Rectal smooth muscle tissue (tissue), 1 donor: ENCODE measurements around the gene ACSM3.

ENCODE experiments used
- H3K27ac ChIP-seq: one replicate; pipeline ENCODE4 v1.7.0; 2013; ENCODE audit warnings: low read depth, low read length, inconsistent platforms
- H3K27me3 ChIP-seq: one replicate; pipeline ENCODE4 v1.7.0; 2013; ENCODE audit warnings: low read length; ENCODE audit not compliant: control insufficient read depth, insufficient read depth
- H3K36me3 ChIP-seq: one replicate; pipeline ENCODE4 v1.7.0; 2013; ENCODE audit warnings: low read length; ENCODE audit not compliant: control insufficient read depth, insufficient read depth
- H3K4me1 ChIP-seq: one replicate; pipeline ENCODE4 v1.7.0; 2013; ENCODE audit warnings: low read length; ENCODE audit not compliant: control insufficient read depth, insufficient read depth
- H3K4me3 ChIP-seq: one replicate; pipeline ENCODE4 v1.7.0; 2013; ENCODE audit warnings: low read length
- H3K9ac ChIP-seq: one replicate; pipeline ENCODE4 v1.7.0; 2013; ENCODE audit warnings: low read length

ACSM3 gene

GRCh38 chr16:20822521-20823325 is 58.9 kb downstream of the ACSM3 start:
- no peak overlapping the region for H3K4me3 ChIP-seq
- no peak overlapping the region for H3K27ac ChIP-seq
- H3K4me1 ChIP-seq, result no peaks in the 10 kb centered on the region
- no peak overlapping the region for H3K9ac ChIP-seq
- no peaks in the 10 kb centered on the region for H3K27me3 ChIP-seq
- H3K36me3 ChIP-seq, result no peaks in the 10 kb centered on the region

- H3K27ac ChIP-seq, result no peak overlapping the region
- no peaks in the 10 kb centered on the region for H3K36me3 ChIP-seq
Observed at GRCh38 chr16:20826039-20826566, 62.3 kb downstream of the ACSM3 start.

DNA sequence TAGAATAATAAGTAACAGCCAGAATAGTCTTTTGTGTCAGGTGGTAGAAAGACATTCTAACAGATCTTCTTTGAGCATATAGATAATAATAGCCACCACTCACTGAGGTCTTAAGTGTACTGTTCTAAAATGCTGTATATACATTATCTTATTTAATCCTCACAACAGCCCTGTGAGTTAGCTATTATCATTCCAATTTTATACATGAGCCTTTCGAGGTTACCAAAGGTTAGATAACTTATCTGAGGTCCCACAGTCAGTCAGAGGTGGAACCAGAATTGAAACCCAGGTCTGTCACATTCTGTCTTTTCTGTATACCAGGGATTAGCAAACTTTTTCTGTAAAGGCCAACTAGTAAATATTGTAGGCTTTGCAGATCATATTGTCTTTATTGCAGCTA is 65.7 kb downstream of the ACSM3 start:
- H3K27me3 ChIP-seq, result no peaks in the 10 kb centered on the region
- no peaks in the 10 kb centered on the region for H3K4me1 ChIP-seq
- H3K9ac ChIP-seq, result no peak overlapping the region
- H3K4me3 ChIP-seq, result no peak overlapping the region
- H3K36me3 ChIP-seq, result no peaks in the 10 kb centered on the region
- no peak overlapping the region for H3K27ac ChIP-seq

More at GRCh38 chr16:20826039-20826566, 62.3 kb downstream of the ACSM3 start:
- Histone ChIP-seq H3K9ac (no peak overlapping the region), H3K27me3 (no peaks in the 10 kb centered on the region), H3K4me1 (no peaks in the 10 kb centered on the region), H3K4me3 (no peak overlapping the region)

GRCh38 chr16:20830372-20830771 is 66.6 kb downstream of the ACSM3 start:
- Histone ChIP-seq H3K9ac (no peak overlapping the region), H3K27me3 (no peaks in the 10 kb centered on the region), H3K4me1 (no peaks in the 10 kb centered on the region), H3K4me3 (no peak overlapping the region), H3K27ac (no peak overlapping the region), H3K36me3 (no peaks in the 10 kb centered on the region)

- Histone ChIP-seq H3K36me3 (peaks cover 3% of the 10 kb centered on the region), H3K9ac (no peak overlapping the region), H3K4me1 (no peaks in the 10 kb centered on the region), H3K4me3 (no peak overlapping the region), H3K27ac (no peak overlapping the region), H3K27me3 (no peaks in the 10 kb centered on the region)
Observed at GRCh38 chr16:20833086-20833485, 69.3 kb downstream of the ACSM3 start.

DNA sequence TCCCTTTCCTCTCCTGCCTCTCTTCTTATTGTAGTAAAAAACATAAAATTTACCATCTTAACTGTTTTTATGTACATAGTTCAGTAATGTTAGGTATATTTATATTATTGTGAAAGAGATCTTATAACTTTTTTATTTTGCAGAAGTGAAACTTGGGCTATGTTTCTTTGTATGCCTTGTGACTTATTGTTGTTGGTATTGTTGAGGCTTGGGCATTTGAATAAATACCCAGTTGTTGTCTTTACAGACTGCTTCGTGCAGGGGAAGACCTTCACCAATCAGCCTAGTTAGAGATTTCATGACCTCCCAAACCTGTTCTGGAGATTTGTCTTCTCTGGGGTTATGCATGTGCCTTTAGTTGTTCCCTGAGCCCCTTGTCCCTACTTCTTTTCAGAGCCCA is 74.4 kb downstream of the ACSM3 start:
- H3K27me3 ChIP-seq, result no peaks in the 10 kb centered on the region
- H3K27ac ChIP-seq, result no peak overlapping the region
- no peak overlapping the region for H3K4me3 ChIP-seq
- no peak overlapping the region for H3K9ac ChIP-seq
- peaks cover 5% of the 10 kb centered on the region for H3K36me3 ChIP-seq
- H3K4me1 ChIP-seq, result no peaks in the 10 kb centered on the region

DNA sequence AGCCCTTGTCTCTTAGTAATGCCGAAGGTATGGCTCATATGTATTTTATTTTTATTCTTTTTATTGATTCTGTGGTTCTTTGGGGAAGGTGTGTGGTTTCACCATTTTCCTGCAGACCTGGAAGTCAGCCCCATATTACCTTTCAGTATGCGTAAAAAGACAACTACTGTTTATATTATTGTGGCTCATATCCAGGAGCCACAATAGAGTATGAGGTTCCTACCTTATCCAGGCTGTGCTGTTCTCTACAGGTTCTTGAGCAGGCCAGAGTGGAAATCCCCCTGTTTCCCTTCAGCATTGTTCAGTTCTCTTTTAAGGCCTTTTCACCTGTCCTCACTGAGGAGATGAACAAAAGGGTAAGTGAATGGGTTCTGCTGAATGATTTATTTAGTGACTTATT is 75.7 kb downstream of the ACSM3 start:
- Histone ChIP-seq H3K4me3 (no peak overlapping the region), H3K27me3 (no peaks in the 10 kb centered on the region), H3K36me3 (peaks cover 5% of the 10 kb centered on the region), H3K4me1 (no peaks in the 10 kb centered on the region), H3K9ac (no peak overlapping the region), H3K27ac (no peak overlapping the region)

- H3K4me1 ChIP-seq, result no peaks in the 10 kb centered on the region
- H3K36me3 ChIP-seq, result peaks cover 2% of the 10 kb centered on the region
- H3K27me3 ChIP-seq, result no peaks in the 10 kb centered on the region
- no peak overlapping the region for H3K4me3 ChIP-seq
- H3K27ac ChIP-seq, result no peak overlapping the region
- no peak overlapping the region for H3K9ac ChIP-seq
Observed at GRCh38 chr16:20844054-20844453, 80.2 kb downstream of the ACSM3 start.

DNA sequence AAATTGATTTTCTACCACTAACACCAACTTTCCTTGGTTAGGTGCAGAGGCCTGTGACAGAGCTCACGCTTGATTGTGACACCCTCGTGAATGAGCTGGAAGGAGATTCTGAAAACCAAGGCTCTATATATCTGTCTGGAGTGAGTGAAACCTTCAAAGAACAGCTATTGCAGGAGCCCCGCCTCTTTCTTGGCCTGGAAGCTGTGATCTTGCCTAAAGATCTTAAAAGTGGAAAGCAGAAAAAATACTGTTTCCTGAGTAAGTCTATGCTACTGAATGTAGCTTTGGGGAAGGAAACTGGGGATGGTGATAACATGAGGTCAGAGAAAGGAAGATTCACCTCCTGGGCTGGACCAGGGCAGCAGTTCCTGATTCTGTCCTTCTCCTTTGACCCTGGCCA is 80.8 kb downstream of the ACSM3 start:
- H3K27ac ChIP-seq, result no peak overlapping the region
- no peak overlapping the region for H3K4me3 ChIP-seq
- H3K4me1 ChIP-seq, result no peaks in the 10 kb centered on the region
- no peaks in the 10 kb centered on the region for H3K27me3 ChIP-seq
- no peak overlapping the region for H3K9ac ChIP-seq
- H3K36me3 ChIP-seq, result peaks cover 2% of the 10 kb centered on the region

DNA sequence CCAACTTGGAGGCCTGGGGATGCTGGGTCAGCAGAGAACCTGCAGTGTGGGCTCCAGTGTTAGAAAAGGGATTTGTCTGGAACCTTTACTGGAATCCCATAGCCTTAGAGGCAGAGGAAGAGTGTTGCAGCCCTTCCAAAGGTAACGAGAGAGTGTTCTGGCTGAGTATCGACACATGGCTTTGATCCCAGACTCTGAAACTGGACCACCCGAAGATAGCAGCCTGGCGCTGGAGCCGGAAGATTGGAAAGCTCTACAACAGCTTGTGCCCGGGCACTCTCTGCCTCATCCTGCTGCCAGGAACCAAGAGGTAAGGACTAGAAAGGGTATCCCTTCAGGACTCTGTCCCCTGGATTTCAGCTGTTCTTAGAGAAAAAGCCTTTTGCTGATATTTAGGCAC is 82.2 kb downstream of the ACSM3 start:
- Histone ChIP-seq H3K9ac (no peak overlapping the region), H3K4me3 (no peak overlapping the region), H3K4me1 (peaks cover 11% of the 10 kb centered on the region), H3K27ac (no peak overlapping the region), H3K27me3 (no peaks in the 10 kb centered on the region), H3K36me3 (no peaks in the 10 kb centered on the region)

GRCh38 chr16:20846551-20846950 is 82.7 kb downstream of the ACSM3 start:
- Histone ChIP-seq H3K36me3 (no peaks in the 10 kb centered on the region), H3K27me3 (no peaks in the 10 kb centered on the region), H3K27ac (no peak overlapping the region), H3K4me1 (peaks cover 16% of the 10 kb centered on the region), H3K4me3 (no peak overlapping the region), H3K9ac (no peak overlapping the region)
